EH (cell line): ENCODE results near the gene KLC4.

Experiments used
- DNase-seq: peaks from one replicate; pipeline ENCODE4 v3.0.0-alpha.2; 2015; ENCODE audit warnings: low read depth

The KLC4 gene

GRCh38 chr6:43059168-43060033 is at the start of gene KLC4, which contains the start of gene MRPL2:
KLC4 (plus strand) TSS chr6:43059631; CDS start chr6:43061336, 1,705 bp downstream.
MRPL2 (minus strand) TSS chr6:43059434; CDS start chr6:43059381, 53 bp downstream.
- peak; percentile 99 for DNase-seq

- DNase-seq: no peak
These were observed 48.2 kb upstream of the KLC4 start for GRCh38 chr6:43011207-43011606.

- DNase-seq: no peak
These were observed 47.1 kb upstream of the KLC4 start for GRCh38 chr6:43012364-43012763.

GRCh38 chr6:43013097-43013842 is 46.2 kb upstream of the KLC4 start:
- DNase-seq: no peak

- DNase-seq: peak; percentile 100
These were observed 45.5 kb upstream of the KLC4 start, which contains the start of the genes KLHDC3 and MEA1 for GRCh38 chr6:43013843-43014433. KLHDC3 (plus strand) TSS chr6:43014249; CDS start chr6:43017193, 2,944 bp downstream. MEA1 (minus strand) TSS chr6:43013946; CDS start chr6:43013813, 133 bp downstream.

- peak; percentile 66 for DNase-seq
These were observed 45.0 kb upstream of the KLC4 start for GRCh38 chr6:43014434-43014909.

- no peak for DNase-seq
These were observed 43.1 kb upstream of the KLC4 start for GRCh38 chr6:43016176-43016942.

GRCh38 chr6:43016943-43017334 is 42.5 kb upstream of the KLC4 start:
- DNase-seq: no peak

- no peak for DNase-seq
These were observed 40.3 kb upstream of the KLC4 start for GRCh38 chr6:43019152-43019551.

- DNase-seq: no peak
These were observed 39.3 kb upstream of the KLC4 start for GRCh38 chr6:43020052-43020705.

GRCh38 chr6:43020847-43021246 is 38.6 kb upstream of the KLC4 start:
- peak; percentile 8 for DNase-seq

GRCh38 chr6:43021270-43022047 is 38.0 kb upstream of the KLC4 start, which contains the start of gene RRP36:
RRP36 (plus strand) TSS chr6:43021623; CDS start chr6:43021655, 32 bp downstream.
- DNase-seq: peak; percentile 77

- DNase-seq: no peak
These were observed 35.0 kb upstream of the KLC4 start for GRCh38 chr6:43024436-43024835.

- no peak for DNase-seq
These were observed 33.1 kb upstream of the KLC4 start for GRCh38 chr6:43026365-43026764.

- no peak for DNase-seq
These were observed 30.3 kb upstream of the KLC4 start for GRCh38 chr6:43029120-43029519.

GRCh38 chr6:43032326-43032725 is 27.1 kb upstream of the KLC4 start:
- DNase-seq: no peak

GRCh38 chr6:43033496-43034189 is 25.8 kb upstream of the KLC4 start:
- DNase-seq: no peak

- no peak for DNase-seq
These were observed 25.3 kb upstream of the KLC4 start for GRCh38 chr6:43034190-43034525.

- DNase-seq: no peak
These were observed 23.8 kb upstream of the KLC4 start for GRCh38 chr6:43035495-43036194.
